22Rv1 (cell line): ENCODE data around the gene ISM1.

Experiments
- H3K27ac ChIP-seq: fragments of 450-650 bp; 2 replicates; pipeline ENCODE4 v1.5.1; 2017
- ZFX ChIP-seq: fragments of 450-650 bp; IDR thresholded peaks from 2 replicates; pipeline ENCODE4 v1.6.1; 2017; ENCODE audit warnings: antibody characterized with exemption, borderline replicate concordance
- TF ChIP-seq, protein P1 (sequence below): fragments of 450-650 bp; IDR thresholded peaks from 2 replicates; pipeline ENCODE4 v1.5.1; 2017; ENCODE audit warnings: mild to moderate bottlenecking

Gene ISM1

DNA sequence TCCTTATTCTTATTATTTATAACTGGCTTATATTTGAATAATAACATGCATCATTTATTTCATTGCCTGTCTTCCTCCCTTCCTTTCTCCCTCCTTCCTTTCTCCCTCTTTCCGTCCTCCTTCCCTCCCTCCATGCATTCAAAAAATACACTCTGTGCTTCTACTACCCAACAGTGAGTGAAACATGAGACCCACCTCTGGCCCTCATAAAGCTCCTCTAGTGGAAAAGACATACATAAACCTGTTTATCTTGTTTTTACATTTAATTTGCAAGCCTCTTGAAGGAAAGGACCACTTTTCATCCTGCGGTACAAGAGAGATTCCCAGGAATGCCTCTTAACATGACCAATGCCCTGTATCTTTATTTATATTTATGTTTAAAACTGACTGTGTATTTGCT lies 21.8 kb upstream of the ISM1 start:
- TF ChIP-seq ZFX = no peak
- TF ChIP-seq, protein P1, sequence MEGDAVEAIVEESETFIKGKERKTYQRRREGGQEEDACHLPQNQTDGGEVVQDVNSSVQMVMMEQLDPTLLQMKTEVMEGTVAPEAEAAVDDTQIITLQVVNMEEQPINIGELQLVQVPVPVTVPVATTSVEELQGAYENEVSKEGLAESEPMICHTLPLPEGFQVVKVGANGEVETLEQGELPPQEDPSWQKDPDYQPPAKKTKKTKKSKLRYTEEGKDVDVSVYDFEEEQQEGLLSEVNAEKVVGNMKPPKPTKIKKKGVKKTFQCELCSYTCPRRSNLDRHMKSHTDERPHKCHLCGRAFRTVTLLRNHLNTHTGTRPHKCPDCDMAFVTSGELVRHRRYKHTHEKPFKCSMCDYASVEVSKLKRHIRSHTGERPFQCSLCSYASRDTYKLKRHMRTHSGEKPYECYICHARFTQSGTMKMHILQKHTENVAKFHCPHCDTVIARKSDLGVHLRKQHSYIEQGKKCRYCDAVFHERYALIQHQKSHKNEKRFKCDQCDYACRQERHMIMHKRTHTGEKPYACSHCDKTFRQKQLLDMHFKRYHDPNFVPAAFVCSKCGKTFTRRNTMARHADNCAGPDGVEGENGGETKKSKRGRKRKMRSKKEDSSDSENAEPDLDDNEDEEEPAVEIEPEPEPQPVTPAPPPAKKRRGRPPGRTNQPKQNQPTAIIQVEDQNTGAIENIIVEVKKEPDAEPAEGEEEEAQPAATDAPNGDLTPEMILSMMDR = no peak
- no peak overlapping the region for H3K27ac ChIP-seq

DNA sequence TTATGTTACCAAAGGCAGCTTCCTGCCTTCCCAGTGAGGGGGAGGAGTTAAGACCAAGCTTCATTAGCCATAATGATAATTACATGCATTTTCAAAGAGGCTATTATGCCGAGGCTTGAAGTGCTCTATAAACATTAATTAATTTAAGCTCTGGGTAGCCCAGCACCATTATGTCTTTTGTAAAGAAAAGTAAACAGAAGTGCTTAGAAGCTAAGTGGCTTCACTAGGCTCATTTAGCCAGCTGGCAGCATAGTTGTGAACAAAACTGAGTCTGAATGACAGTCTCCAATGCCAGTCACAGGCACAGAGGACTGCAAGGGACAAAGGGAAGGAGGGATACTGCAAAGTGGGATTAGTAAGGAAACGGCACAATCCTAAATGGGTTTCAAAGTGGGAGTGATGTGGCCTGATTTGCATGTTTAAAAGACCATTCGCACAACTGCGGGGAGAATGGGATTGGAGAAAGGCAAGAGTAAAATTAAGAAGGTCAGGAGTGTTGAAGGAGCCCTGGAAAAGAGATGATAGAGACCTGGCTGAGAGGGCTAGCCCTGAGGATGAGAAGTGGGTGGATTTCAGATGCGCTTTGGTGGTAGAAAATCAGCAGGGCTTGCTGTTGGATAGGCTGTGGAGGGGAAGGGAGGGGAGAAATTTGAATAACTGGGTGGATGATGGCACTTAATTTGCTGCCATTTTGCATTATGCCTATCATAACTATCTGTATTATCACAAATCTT lies 20.1 kb upstream of the ISM1 start:
- H3K27ac ChIP-seq = no peak overlapping the region
- TF ChIP-seq ZFX = no peak
- TF ChIP-seq, protein P1 = no peak

DNA sequence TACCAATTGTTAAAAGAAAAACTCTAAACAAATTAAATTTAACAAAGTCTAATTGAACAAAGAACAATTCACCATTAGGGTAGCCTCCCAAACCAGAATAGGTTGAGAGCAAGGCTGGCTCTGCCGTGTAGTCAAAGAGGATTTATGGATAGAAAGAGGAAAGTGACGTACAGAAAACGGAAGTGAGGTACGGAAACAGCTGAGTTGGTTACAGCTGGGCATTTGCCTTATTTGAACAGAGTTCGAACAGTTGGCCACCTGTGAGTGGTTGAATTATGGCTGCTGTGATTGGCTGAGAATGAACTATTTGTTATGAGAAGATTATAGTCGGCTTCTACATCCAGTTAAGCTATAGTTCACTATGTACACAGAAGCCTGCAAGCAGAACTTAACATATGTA lies 18.5 kb upstream of the ISM1 start:
- H3K27ac ChIP-seq = no peak overlapping the region
- TF ChIP-seq, protein P1 = no peak
- TF ChIP-seq ZFX = no peak

DNA sequence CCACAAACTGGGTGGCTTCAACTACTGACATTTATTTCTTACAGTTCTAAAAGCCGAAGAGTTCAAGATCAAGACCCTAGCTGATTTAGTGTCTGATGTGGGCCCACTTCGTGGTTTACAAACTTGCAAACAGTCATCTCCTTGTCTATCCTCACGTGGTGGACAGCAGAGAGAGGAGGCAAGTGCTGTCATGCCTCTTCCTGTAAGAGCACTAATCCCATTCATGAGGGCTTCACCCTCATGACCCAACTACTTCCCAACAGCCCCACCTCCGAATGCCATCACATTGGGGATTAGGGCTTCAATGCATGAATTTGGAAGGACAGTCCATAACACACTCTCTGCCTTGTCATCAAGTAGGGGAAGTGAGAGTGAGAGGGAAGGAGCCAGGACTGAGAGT lies 15.6 kb upstream of the ISM1 start:
- TF ChIP-seq ZFX = no peak
- TF ChIP-seq, protein P1 = no peak
- no peak overlapping the region for H3K27ac ChIP-seq

DNA sequence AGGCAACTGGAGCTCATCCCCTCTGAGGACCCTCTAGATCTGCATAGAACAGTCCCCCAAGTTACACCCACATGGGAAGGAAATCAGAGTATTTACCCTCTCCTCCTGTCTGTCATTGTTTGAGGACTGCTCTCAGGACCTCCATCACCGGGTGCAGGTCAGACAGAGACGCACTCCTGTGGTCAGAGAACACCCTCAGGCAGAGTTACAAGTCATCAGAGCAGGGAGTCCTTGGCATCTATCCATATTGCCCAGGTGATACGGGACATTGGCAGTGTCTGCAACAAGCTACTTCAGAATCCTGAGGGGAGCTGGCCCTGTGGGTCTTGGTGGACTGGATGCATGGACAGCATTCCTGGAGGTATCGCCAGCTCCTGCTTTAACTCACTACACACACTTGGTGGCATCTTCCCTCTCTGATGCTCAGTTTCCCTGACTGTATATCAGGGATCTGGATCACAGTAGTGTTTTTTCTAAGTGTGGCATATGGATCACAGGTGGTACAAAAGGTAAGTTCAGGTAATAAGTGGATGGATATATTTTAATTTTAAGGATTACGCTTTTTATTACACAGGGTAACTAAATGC lies 15.1 kb upstream of the ISM1 start:
- TF ChIP-seq, protein P1 = no peak
- no peak for TF ChIP-seq ZFX
- no peak overlapping the region for H3K27ac ChIP-seq

DNA sequence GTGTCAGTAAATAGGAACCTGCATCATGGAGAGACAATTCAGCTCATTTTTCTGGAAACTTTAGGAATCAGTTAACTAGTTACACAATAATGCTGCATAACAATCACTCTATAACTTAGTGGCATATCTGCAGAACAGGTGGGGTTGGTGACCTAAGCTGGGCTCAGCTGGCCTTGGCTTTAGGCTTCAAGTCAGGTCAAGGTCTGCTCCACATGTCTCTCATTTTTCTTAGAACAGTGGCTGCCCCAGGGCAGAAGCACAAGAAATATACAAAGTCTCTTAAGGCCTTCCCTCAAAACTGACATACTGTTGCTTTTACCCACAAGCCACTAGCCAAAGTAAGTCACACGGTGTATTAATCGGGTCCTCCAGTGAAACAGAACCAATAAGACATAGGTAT lies 14.1 kb upstream of the ISM1 start:
- TF ChIP-seq ZFX = no peak
- TF ChIP-seq, protein P1 = no peak

DNA sequence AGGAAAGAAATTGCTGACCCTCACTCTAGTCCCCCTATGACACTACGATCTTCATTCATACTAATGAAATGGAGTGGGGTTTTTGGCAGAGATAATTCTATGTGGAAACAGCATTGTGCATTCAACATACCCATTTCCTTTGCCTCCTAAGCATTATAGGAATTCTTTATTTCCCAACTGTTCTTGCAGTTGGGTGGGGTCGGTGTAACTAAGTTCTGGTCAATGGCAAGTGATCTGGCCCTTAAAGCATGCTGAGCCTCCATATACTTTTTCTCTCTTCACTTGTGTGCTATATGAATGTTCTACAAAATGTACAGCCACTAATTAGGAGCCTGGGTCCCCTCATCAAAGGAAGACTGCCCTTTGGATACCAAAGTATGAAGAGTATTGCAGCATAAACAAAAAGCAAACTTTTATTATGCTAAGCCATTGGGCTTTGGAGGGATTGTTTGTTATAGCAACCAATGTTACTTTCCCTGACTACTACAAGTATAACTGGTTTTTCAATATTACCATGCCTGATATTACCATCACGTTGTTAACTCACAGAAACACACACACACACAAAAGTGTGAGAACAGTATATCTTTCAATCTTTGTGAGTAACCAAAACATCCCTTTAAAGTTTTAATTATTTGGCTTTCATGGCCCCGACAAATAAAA lies 9.0 kb upstream of the ISM1 start:
- TF ChIP-seq ZFX = no peak
- TF ChIP-seq, protein P1 = no peak
- H3K27ac ChIP-seq = no peak overlapping the region

More for the DNA sequence above, 14.1 kb upstream of the ISM1 start:
- no peak overlapping the region for H3K27ac ChIP-seq
